HG02840 (cell line): ENCODE results near the gene BTG2.
"Not testable (repeated sequence)": the region's sequence is repeated elsewhere in the genome, so short reads cannot be mapped to it uniquely, and the experiment has no call there.

ENCODE experiments used
- ATAC-seq: cut with Tn5 transposase; IDR thresholded peaks from one replicate; pipeline ENCODE4 v1.9.1; 2021; ENCODE audit warnings: mild to moderate bottlenecking, moderate library complexity, moderate number of reproducible peaks; ENCODE audit not compliant: unreplicated experiment, low FRiP score

Gene BTG2

GRCh38 chr1:203311368-203312301, 6.3 kb downstream of the BTG2 start:
- no peak for ATAC-seq

- not testable (repeated sequence) for ATAC-seq
Observed at GRCh38 chr1:203314025-203314759, 8.9 kb downstream of the BTG2 start.

- no peak for ATAC-seq
Observed at GRCh38 chr1:203316626-203317093, 11.3 kb downstream of the BTG2 start.

- no peak for ATAC-seq
Observed at GRCh38 chr1:203317429-203318228, 12.3 kb downstream of the BTG2 start.

- no peak for ATAC-seq
Observed at GRCh38 chr1:203318229-203318517, 12.9 kb downstream of the BTG2 start.

- peak; percentile 57 for ATAC-seq
Observed at GRCh38 chr1:203320591-203321272, 15.4 kb downstream of the BTG2 start.

- ATAC-seq = no peak
Observed at GRCh38 chr1:203321273-203322052, 16.1 kb downstream of the BTG2 start.

GRCh38 chr1:203322500-203323179, 17.3 kb downstream of the BTG2 start:
- ATAC-seq = no peak

- ATAC-seq = no peak
Observed at GRCh38 chr1:203323587-203323986, 18.3 kb downstream of the BTG2 start.

- ATAC-seq = no peak
Observed at GRCh38 chr1:203324105-203325025, 19.0 kb downstream of the BTG2 start.

GRCh38 chr1:203325026-203325417, 19.7 kb downstream of the BTG2 start:
- peak; percentile 31 for ATAC-seq

GRCh38 chr1:203325418-203326091, 20.2 kb downstream of the BTG2 start:
- ATAC-seq = no peak

GRCh38 chr1:203326830-203327683, 21.7 kb downstream of the BTG2 start:
- ATAC-seq = peak; percentile 65

- ATAC-seq = peak; percentile 20
Observed at GRCh38 chr1:203327684-203328457, 22.6 kb downstream of the BTG2 start.

GRCh38 chr1:203328714-203329122, 23.4 kb downstream of the BTG2 start:
- no peak for ATAC-seq

- ATAC-seq = no peak
Observed at GRCh38 chr1:203331224-203331623, 25.9 kb downstream of the BTG2 start.
